ENCODE results near the gene CDK5RAP2. TPM values are rescaled to one million over a fixed set of nuclear protein-coding genes. Genes with fewer than 3 reads are reported as not detected.

The CDK5RAP2 gene
- total RNA-seq, 1 donor from 2014 or later, result 26.8 TPM

GRCh38 chr9:120343416-120343815 is 236.6 kb downstream of the CDK5RAP2 start:
- DNase-seq, result no peak

Other genes with a start within 250 kb of the CDK5RAP2 start
- gene MEGF9, start 134.3 kb upstream of the CDK5RAP2 start, total RNA-seq, result 58.8 TPM
- gene FBXW2, start 213.2 kb upstream of the CDK5RAP2 start, total RNA-seq, result 48.2 TPM